NCI-H1092 (cell line): ENCODE results near the gene NUDT22.
A peak's percentile ranks its signal among the peaks of the same experiment; 100 is the strongest.

Experiments used
- DNase-seq: peaks from one replicate; lab custom pipeline; 2025; lab: John Stamatoyannopoulos, UW

NUDT22 gene

DNA sequence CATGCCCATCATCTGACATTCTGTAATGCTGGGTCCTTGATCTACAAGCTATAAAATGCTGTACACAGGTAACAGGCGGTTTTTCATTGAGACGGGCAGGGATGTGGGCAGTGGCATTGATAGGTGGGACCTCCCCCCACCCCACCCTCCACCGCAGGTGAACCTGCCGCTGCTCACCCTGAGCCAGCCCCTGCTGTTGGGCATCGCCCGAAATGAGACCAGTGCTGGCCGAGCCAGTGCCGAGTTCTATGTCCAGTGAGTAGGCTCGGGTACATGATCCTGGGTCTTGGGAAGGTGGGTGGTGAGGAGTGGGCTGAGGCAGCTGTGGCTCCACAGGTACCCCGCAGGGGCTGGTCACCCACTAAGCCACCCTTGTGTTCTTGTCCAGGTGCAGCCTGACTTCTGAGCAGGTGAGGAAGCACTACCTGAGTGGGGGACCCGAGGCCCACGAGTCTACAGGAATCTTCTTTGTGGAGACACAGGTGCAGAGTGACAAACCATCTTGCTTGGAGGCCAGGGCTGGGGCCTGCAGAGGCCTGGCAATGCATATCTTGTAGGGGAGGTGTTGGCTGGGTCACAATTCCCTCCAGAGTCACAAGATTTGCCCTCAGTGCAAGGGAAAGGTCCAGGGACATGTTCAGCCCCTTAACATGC, 3.1 kb downstream of the NUDT22 start:
- no peak for DNase-seq

DNA sequence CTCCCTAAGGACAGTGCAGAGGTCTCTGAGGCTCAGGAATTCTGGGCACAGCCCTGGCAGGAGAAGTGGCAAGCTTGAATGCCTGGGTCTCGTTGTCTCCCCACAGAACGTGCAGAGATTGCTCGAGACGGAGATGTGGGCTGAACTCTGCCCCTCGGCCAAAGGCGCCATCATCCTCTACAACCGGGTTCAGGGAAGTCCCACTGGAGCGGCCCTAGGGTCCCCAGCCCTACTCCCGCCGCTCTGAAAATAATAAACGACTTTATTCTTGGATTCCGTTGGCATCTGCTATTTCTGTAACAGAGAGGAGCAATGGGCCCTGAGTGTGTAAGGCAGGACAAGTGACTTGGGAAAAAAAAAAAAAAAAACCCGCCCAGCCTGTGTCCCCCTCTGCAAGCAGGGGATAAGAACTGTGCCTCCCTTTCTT, 3.7 kb downstream of the NUDT22 start:
- DNase-seq: no peak

GRCh38 chr11:64230171-64230984, 4.3 kb downstream of the NUDT22 start, which contains the start of gene DNAJC4:
DNAJC4 (plus strand) TSS chr11:64230548; CDS start chr11:64230855, 307 bp downstream.
- peak; percentile 98 for DNase-seq

DNA sequence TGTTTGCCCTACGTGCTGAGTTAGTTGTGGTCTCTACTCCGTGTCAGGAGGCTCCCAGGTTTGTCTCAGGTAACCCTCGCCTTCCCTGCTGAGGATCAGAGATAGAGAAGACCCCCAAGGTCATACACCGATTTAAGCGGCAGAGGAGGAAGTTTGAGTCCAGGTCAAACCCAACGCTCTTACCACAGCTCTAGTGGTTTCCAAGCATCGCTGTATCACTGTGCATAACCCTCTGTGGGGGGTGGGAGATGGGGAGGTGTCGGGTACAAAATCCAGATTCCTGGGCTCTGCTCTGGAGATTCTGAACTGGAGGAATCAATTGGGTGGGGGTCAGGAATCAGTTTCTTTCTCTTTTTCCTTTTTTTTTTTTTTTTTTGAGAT, 4.9 kb downstream of the NUDT22 start:
- no peak for DNase-seq

GRCh38 chr11:64231546-64231945, 5.5 kb downstream of the NUDT22 start:
- DNase-seq: no peak

DNA sequence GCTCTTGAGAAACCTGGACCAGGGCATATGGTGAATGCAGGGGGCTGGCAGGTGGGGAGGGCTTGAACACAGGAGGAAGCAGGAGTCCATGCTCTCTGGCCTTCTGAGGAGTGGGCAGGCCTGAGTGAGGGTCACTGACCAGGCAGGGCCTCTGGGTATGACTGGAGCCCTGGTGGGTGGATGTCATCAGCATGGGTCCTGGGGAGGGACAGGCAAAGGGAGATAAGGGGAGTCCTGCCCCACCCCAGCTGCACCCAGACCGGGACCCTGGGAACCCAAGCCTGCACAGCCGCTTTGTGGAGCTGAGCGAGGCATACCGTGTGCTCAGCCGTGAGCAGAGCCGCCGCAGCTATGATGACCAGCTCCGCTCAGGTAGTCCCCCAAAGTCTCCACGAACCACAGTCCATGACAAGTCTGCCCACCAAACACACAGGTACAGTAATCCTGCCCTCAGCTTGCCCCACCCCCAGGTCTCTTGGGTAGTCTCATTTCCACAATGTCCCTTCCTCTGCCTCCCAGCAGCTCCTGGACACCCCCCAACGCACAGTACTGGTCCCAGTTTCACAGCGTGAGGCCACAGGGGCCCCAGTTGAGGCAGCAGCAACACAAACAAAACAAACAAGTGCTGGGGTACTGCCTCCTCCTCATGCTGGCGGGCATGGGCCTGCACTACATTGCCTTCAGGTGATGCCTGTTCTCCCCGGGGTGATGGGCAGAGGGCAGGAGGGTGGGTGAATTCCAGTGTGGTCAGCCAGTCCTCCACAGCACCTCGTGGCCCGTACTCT, 6.3 kb downstream of the NUDT22 start:
- DNase-seq: no peak

DNA sequence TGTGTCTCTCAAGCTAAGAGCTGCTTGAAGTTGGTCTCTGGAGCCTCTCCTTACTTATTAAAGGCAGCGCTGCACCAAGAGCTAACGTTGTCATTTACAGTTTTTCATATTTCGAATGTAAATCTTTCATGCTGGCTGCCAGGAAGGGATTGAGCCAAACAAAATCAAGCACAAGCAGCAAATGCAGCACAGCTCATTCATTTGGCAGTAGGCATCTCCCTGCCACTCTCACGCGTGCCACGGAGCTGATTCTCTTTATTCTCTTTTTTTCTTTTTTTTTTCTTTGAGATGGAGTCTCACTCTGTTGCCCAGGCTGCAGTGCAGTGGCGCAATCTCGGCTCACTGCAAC, 6.9 kb downstream of the NUDT22 start:
- no peak for DNase-seq

- DNase-seq: peak; percentile 58
Observed at GRCh38 chr11:64233913-64234586, 8.0 kb downstream of the NUDT22 start, which contains the start of gene VEGFB. VEGFB (plus strand) TSS chr11:64234584; CDS start chr11:64234834, 250 bp downstream.

- no peak for DNase-seq
Observed at GRCh38 chr11:64234647-64235379, 8.7 kb downstream of the NUDT22 start.

GRCh38 chr11:64235437-64236161, 9.5 kb downstream of the NUDT22 start:
- no peak for DNase-seq

GRCh38 chr11:64237484-64237951, 11.4 kb downstream of the NUDT22 start:
- peak; percentile 93 for DNase-seq

DNA sequence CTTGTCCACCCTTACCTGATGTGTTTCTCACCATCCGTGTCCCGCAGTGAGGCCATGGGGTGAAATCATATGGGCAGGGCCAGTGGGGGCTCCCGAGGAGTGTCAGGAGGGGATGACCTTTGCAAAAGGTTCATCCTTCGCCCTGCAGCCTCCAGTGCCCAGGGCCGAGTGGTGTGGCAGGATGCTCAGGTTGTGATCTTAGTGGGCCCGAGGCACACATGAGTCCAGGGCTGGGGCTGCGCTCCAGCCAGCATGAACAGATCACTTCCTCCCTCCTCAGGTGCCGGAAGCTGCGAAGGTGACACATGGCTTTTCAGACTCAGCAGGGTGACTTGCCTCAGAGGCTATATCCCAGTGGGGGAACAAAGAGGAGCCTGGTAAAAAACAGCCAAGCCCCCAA, 12.0 kb downstream of the NUDT22 start:
- DNase-seq: no peak

- no peak for DNase-seq
Observed at GRCh38 chr11:64238999-64239398, 12.9 kb downstream of the NUDT22 start.

GRCh38 chr11:64239662-64240434, 13.8 kb downstream of the NUDT22 start:
- DNase-seq: no peak

GRCh38 chr11:64240435-64241240, 14.6 kb downstream of the NUDT22 start, which contains the start of gene FKBP2:
FKBP2 (plus strand) TSS chr11:64241095; CDS start chr11:64242388, 1,293 bp downstream.
- DNase-seq: peak; percentile 98

- DNase-seq: peak; percentile 99
Observed at GRCh38 chr11:64241241-64241490, 15.1 kb downstream of the NUDT22 start.

GRCh38 chr11:64241491-64242374, 15.7 kb downstream of the NUDT22 start:
- DNase-seq: no peak
